NB4 (cell line): ENCODE results near the gene FARP1.

Experiments
- DNase-seq: peaks from one replicate; pipeline ENCODE4 v3.0.0; 2010; ENCODE audit warnings: low read depth
- H3K4me3 ChIP-seq: one replicate; pipeline ENCODE4 v1.5.1; 2011; ENCODE audit warnings: mild to moderate bottlenecking, low read depth, low read length, moderate library complexity
- MYC ChIP-seq: IDR thresholded peaks from 2 replicates; pipeline ENCODE4 v1.6.1; 2011; ENCODE audit warnings: low read depth, low read length
- POLR2A ChIP-seq: IDR thresholded peaks from 2 replicates; pipeline ENCODE4 v1.6.1; 2011; ENCODE audit warnings: mild to moderate bottlenecking; ENCODE audit not compliant: insufficient read length; ENCODE audit errors: extremely low read depth
- TF ChIP-seq, protein P1 (sequence below): IDR thresholded peaks from one replicate; pipeline ENCODE4 v1.5.1; 2012; ENCODE audit warnings: low read depth, low read length
- TF ChIP-seq, protein P2 (sequence below): IDR thresholded peaks from 2 replicates; pipeline ENCODE4 v1.6.1; 2011; ENCODE audit warnings: low read depth, low read length

The FARP1 gene

DNA sequence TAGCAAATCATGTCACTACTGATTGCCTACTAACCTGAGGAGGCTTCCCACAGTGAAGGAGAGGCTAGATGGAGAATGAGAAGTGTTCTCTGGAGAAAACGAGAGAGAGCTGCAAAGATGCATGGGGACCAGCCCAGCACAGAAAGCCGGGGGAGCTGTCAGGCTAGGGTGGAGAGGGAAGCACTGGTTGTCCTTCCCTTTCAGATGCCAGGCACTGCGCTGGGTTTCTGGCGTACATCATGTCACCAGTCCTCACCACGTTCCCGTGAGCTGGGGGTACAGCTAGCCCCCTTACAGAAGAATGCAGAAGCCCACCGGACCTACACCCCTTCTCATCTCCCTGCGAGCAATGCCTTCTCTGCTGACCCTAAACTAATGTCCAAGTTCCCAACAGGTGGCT, 348.0 kb downstream of the FARP1 start:
- no peak overlapping the region for H3K4me3 ChIP-seq
- no peak for TF ChIP-seq POLR2A
- TF ChIP-seq, protein P1, sequence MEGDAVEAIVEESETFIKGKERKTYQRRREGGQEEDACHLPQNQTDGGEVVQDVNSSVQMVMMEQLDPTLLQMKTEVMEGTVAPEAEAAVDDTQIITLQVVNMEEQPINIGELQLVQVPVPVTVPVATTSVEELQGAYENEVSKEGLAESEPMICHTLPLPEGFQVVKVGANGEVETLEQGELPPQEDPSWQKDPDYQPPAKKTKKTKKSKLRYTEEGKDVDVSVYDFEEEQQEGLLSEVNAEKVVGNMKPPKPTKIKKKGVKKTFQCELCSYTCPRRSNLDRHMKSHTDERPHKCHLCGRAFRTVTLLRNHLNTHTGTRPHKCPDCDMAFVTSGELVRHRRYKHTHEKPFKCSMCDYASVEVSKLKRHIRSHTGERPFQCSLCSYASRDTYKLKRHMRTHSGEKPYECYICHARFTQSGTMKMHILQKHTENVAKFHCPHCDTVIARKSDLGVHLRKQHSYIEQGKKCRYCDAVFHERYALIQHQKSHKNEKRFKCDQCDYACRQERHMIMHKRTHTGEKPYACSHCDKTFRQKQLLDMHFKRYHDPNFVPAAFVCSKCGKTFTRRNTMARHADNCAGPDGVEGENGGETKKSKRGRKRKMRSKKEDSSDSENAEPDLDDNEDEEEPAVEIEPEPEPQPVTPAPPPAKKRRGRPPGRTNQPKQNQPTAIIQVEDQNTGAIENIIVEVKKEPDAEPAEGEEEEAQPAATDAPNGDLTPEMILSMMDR: no peak
- TF ChIP-seq, protein P2, sequence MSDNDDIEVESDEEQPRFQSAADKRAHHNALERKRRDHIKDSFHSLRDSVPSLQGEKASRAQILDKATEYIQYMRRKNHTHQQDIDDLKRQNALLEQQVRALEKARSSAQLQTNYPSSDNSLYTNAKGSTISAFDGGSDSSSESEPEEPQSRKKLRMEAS: no peak
- TF ChIP-seq MYC: no peak
- DNase-seq: no peak

DNA sequence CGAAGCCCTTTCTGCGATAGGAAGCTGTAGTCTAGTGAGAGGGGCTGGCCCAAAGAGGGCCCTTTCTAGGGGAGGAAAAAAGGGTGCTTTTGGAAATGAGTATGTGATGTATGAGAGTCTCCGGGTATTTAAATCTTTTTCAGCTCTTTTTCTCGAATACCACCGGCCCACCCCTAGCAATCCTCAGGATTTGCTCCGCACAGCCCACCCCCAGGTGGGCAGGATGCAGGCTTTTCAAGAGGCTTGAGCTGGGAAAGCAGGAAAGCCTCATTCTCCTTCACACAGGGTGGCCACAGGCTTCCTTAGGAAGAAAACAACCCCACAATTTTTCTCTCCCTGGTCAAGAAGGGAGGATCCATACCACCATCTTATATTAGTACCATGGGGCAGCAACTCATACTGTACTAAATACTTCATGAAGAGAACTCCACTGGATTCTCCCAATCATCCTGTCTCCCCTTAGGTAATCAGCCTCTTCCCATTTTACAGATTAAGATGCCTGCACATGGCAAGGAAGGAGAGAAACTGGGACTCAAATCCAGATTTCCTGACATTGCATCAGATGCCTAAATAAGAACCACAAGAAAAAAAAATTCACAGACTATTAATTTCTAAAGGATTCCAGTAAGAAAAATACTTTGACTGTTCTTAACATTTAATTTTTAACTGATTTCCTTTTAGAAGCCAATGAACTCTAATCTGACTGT, 349.6 kb downstream of the FARP1 start:
- H3K4me3 ChIP-seq: no peak overlapping the region
- TF ChIP-seq POLR2A (no peak), MYC (no peak)
- TF ChIP-seq, protein P1: no peak
- TF ChIP-seq, protein P2: no peak
- DNase-seq: no peak

DNA sequence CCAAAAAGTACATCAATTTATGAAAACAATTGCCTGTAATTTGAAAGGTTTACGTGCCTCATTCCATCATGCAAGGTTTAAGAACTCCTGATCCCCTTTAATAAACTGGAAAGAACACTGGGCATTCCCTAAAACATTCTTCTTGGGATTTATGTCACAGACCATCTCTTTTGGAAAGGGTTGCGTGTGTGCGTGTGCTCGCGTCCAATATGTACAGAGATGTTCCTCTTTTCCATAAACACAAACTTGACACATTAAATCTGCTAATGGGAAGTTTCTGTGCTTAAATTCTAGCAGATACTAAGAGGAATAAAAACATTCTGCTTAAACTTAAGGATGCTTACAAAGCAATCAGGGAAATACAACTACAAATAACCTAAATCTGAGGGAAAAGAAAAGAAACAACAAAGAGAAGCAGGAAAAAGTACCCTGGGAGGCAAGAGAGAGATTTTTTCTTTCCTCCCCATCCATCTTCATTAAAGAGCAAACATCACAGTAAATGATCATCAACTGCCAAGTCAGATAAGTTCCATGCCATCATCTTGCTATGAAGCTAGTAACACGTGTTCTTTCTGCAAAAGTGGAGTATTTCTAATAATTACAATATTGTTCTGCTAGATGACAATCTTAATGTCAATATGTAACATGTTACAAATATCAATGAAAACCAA, 350.3 kb downstream of the FARP1 start:
- no peak overlapping the region for H3K4me3 ChIP-seq
- TF ChIP-seq, protein P1: no peak
- TF ChIP-seq, protein P2: no peak
- no peak for TF ChIP-seq POLR2A
- TF ChIP-seq MYC: no peak
- DNase-seq: no peak

DNA sequence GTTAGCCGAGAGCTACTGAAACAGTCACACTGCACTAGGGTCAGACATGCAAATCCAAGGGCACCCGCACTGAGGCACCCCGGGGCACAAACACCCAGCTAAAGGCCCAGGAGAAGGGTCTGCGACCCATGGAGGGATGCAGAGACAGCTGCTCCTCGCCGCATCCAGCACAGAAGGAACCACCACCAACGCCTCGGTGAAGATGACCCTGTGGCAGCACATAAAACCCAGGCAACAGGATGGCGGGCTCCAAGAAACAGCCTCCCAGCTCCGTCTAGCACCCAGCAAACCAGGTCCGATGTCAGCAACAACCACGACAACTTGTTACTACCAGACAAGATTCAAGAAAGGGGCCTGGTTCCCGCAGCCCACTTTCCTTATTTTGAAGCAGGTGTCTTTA, 351.9 kb downstream of the FARP1 start:
- no peak for DNase-seq
- TF ChIP-seq, protein P1: no peak
- TF ChIP-seq, protein P2: no peak
- TF ChIP-seq POLR2A (no peak), MYC (no peak)
- H3K4me3 ChIP-seq: no peak overlapping the region

DNA sequence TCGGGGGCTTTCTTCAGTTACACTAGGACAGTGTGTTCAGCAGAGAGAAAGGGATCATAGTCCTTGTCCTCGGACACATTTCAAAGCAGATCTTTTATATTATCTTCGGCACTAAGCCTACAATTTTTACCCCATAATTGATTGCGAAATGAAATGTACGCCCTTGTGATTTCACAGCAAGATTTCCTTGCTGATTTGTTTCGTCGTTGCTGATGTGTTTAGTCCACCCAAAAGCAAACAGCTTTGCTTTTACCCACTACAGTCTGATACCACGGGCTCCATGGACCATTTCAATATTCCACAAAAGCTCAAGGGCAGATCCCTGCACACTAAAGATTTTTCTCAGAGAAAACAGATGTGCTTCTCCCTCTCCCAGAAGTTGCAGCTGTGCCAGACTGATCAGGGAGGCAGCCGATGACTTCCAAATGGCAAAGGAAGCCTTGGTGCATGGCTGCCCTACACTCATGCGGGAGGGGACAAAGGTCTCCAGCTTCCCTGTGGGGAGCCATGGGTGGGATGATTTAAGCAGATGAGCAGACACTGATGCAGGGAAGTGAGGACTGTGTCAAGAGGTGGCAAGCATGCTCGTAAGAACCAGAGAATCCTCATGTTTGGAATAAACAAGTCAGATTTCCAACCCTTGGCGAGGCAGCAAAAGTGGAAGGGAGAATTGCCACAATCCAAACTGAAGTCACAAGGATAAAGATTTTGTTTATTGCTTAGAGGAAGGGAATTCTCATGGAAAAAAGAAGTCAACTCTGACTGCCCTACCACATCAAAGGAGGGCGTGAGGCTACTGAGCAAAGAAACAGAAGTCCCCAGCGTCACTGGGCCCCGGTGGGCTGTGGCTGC, 353.0 kb downstream of the FARP1 start:
- no peak for TF ChIP-seq POLR2A
- TF ChIP-seq, protein P2: no peak
- TF ChIP-seq MYC: no peak
- TF ChIP-seq, protein P1: no peak
- no peak overlapping the region for H3K4me3 ChIP-seq
- no peak for DNase-seq
